HG03521 (cell line): Measurements from ENCODE around the gene ZFYVE26.
"Not testable (repeated sequence)": the region's sequence is repeated elsewhere in the genome, so short reads cannot be mapped to it uniquely, and the experiment has no call there.

Experiments used
- ATAC-seq: cut with Tn5 transposase; IDR thresholded peaks from one replicate; pipeline ENCODE4 v1.9.1; 2021; ENCODE audit warnings: mild to moderate bottlenecking, moderate library complexity; ENCODE audit not compliant: unreplicated experiment

Gene ZFYVE26

DNA sequence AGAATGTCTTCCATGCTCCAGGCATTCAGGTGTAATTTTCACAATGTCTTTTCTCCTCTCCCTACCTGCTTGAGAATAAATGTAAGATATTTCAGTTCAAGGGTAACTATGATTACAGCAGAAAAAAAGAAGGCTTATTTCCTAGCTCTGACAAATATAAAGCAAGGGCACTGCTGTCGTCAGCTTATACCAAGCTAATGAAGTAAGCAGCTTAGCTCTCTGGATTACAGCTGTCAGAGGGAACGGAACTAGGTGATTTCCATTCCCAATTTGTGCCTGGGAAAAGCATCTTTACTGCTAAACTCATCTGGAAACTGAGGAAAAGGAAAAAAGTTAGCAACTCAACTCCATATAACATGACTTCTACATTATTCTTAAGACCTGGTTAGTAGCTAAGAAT is 56.5 kb downstream of the ZFYVE26 start:
- ATAC-seq: no peak

DNA sequence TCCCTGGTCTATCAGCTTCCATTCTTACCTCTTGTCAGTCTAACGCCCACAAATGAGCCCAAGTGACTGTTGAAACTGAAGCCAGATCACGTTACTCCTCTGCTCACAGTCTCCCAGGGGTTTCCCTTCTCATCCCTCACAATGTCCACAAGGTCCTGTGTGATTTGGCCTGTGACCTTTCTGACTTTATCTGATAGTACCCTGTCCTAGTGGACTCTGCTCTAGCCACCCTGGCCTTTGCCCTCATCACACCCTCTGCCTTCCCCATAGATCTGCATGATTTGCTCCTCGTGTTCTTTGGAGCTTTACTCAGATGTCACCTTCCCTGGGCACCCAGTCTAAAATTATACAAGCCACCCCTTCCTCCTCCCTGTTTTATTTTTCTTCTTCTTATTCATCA is 59.2 kb downstream of the ZFYVE26 start:
- ATAC-seq: no peak

DNA sequence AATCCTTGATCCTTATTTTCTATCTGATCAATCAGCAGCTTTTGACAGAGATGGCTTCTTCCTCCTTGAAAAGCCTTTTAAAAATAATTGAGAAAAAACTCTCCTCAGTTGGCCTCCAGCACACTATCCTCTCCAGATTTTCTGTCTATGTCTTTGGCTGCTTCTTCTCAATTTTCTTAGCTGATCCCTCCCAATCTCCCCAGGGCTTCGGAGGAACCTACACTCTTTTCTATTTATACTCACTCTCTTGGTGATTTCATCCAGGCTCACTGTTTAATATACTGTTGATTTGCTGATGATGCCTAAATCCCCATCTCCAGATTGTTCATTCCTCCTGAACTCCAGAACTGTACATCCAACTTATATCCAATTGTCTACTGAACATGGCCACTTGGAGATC is 59.9 kb downstream of the ZFYVE26 start:
- ATAC-seq: no peak

DNA sequence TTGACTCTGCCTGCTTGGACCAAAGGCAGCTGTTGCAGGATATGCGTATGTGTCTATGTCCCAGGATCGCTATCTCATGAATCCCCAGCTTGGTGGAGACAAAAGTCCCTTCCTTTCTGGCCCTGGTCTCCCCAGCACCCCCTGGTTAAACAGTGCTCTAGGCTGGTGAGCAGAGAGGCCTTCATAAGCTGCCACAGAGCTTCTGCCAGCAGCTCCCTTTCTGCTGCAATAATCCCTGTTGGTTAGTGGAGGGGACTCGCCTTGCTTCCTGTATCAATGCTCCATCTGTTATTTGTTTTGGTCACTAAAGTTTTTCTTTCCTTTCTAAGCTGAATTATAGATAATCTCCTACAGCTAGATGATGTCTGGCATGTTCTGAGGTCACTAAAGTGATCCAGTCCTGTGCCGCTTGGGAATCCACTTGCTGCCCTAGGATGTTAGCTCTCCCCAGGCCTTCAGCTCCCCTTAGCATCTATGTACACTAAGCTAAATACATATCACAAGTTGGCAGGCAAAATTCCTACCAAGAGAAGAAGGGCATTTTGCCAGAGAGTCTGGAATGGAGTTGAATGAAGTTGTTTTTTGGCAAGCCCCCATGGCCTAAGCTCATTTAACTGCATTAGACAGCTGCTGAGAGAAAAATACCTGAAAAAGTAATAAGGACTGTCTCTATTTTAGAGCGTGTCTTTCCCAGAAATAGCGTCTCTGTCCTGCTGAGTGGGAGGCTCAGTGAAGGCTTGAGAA is 66.9 kb downstream of the ZFYVE26 start:
- no peak for ATAC-seq

DNA sequence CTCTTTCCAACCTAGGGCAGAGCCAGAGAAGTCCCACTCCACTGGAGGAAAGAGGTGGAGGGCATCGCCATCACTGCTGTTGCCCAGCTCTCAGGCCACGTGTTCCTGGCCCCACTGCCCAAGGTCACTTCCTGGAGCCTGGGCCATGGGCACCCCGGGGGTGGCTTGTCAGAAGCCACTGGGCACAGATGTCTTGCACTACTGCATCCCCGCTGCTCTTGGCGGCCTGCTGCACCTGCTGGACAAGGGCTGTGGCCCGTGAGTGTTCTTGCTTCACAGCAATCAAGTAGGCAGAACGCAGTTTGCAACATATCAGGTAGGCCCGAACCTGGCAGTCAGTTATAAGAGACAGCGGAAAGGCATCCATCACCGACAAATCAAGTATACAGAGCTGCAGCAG is 68.1 kb downstream of the ZFYVE26 start:
- no peak for ATAC-seq

DNA sequence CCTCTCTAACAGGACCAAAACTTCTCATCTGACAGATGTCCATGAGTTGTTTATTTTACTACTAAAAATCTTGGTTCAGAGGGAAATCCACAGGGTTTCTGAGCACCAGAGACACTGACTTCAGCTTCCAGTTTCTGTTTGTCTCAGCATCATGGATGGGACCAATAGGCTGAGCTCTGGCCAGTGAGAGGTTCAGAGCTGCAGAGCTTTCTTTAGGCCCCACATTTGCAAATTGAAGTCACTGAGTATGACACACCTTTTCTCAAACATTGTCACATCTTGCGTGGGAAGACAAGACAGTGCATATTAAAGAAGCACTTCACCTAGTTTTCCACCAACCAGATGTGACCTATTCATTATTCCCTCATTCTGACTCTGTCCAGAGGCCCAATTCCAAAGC is 69.5 kb downstream of the ZFYVE26 start:
- ATAC-seq: no peak

DNA sequence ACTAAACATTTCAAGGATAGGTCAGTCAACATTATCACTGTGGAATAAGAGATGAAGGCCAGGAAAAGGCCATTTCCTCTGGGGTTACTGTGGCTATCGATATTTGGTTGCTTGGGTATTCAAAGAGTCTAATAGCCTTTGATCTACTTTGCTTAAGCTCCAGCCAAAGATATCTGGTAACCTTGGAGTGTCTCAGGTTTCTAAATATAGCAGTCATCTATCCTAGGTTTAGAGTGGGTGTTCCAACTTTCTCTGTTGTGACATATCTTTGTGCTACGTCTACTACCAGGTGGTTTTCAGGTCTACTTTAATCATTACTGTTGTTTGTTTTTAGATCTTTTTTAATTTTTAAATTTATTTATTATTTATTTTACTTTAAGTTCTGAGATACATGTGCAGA is 72.3 kb downstream of the ZFYVE26 start:
- no peak for ATAC-seq

DNA sequence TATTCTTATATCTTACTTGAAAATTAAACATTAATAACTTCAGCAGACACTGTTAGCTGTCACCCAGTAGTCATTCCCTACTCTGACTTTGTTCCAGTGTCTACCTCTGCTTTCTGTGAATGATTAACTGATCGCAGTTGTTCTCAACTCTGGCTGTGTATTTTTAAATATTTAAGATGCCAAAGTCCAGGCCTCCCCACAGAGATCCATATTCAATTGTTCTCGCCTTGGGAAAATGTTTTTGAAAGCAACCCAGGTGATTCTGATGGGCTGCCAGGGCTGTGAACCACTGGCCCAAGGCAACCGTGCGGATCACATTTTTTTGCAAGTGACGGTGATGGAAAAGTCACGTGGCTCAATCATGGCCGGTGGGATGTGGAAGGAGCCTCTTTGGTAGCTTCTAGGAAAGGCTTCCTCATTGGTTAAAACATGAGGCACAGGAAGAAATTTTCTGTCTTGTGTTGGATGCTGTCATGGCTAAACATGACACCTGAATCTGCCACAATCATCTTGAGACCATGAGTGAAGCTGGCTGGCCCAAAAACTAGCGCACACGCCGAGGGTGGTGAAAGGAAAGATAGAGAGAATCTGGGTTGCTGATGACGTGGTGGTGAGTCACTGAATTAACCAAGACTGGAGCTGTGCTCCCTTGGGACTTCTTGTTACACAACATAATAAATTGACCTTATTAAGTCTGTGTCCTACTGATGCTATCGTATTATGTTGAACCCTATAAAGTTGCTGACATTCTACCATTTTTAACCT is 77.5 kb downstream of the ZFYVE26 start:
- no peak for ATAC-seq

DNA sequence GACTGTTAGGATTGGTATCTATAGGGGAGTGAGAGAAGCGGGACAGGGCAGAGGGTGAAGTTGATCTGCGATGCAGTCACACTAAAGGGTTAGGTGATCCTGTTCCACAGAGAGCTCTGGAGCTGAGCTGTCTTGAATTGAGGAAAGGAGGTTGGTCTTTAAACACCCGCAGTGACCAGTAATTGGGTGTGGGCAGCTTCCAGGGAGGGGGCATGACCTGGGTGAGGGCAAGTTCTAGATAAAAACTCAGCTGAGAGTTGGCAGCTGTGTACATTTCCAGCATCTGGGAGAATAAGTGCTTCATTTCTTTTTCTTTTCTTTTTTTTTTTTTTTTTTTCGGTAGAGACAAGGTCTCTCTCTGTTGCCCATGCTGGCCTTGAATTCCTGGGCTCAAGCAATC is 79.6 kb downstream of the ZFYVE26 start:
- no peak for ATAC-seq

DNA sequence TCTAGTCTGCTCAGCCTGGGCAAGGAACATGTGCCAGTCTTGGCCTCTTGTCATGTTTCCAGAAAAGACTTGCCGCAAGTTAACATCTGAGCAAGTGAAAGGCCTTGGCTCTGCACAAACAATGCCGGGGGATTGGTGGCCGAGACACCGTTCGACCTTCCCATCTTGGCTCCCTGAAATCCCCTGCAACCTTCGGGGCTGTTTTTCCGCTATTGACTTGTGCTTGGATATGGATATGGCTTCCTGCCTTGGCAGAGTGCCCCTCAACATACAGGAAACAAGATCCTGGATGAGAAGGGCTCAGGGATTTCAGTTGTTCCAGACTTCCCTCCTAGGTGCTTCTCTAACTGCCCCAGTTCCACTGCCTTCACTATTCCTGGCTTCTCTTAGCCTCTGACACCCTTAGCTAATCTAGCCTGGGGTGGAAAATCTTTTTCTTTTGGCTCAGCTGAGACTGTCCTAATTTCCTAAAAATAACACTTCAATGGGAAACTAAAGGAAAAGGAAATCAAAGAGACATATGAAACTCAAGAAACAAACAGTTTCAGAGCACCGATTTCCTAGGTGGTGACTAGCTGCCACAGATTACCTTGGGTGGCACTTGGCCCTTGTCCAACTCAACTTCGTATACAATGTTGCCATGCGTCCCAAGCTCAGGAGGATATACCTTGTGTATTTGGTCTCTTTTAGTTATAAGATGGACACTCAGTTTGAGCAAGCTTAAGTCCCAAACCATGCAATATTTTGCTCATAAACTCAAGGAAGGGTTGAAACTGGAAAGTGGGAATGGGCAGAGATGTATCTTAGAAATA is 80.8 kb downstream of the ZFYVE26 start:
- no peak for ATAC-seq

DNA sequence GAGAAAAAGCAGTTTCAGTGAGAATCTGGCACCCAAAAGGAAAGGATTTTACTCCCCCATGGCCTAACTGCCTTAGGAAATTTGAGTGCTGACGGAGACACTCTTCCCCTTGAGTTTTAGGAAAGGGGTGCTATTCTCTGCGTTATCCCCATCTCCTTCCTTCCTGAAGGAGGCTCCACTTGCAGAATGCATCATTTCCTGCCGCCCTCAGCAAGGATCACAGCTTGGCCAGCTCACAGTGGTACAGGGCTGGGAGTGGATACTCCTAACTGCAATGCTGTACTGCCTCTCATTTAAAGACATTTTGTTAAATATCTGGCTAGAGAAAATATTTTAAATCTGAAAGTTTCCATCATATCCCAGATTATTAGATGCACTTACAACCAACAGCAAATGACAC is 81.7 kb downstream of the ZFYVE26 start:
- ATAC-seq: no peak

DNA sequence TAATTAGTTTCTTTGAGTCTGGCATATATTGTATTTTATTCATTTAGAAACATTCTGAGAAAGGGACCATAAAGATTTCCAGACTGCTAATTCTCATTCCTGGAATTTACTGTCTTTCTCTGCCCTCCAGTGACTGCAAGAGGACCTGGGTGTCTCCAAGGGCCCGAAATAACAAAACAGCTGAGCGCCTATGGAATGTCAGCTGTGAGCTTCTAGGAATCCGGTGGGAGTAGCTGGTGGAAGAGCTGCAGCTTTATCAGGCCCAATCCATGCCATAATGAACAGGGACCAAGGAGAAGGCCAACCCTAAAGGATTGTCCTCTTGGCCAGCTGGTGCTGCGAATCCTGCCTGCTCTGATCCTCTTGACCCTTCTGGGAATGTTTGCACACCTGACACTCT is 82.8 kb downstream of the ZFYVE26 start:
- ATAC-seq: no peak

DNA sequence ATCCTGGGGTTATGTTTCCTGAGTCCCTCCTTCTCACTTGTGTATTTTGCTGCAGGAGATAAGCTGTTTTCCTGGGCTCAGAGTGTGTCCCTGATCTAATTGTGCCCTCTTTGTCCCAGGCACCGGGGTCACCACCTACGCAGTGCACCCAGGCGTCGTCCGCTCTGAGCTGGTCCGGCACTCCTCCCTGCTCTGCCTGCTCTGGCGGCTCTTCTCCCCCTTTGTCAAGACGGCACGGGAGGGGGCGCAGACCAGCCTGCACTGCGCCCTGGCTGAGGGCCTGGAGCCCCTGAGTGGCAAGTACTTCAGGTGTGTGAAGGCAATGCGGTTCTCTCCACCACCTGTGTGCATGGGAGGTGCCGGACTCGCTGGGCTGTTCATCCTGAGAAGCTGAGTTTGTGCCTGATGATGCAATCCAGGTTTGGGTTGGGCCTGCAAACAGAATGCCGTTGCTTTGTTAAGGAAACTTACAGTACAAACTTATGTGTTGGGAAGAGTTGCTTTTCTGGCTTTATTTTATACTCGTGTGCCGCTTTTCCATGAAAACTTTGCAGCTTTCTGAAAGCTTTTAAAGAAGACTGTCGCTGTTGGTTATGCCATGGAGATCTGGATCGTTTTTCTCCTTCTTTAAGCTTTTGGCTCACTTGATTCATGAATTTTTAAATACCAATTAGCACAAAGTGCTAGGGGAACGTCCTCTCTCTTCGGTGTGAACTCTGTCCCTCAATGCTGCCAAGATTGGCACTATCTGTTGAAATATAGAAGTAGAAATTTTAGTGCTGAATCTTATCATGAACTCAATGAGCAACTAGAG is 87.1 kb downstream of the ZFYVE26 start:
- no peak for ATAC-seq

DNA sequence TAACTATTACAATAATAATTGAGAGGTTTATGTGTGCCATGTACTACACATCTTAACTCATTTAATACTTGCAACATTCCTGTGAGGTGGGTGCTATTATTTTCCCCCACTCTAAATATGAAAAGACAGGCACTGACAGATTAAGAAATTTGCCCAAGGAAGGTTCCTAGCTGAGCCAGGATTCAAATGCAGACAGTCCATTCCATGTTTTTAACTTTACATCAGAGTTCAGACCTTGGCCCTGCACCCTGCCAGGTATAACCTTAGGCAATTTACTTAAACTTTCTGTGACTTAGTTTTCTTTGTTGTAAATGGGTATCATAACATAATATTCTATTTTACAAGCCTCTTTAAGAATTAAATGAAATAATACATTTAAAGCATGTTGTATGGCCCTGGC is 88.1 kb downstream of the ZFYVE26 start:
- no peak for ATAC-seq

DNA sequence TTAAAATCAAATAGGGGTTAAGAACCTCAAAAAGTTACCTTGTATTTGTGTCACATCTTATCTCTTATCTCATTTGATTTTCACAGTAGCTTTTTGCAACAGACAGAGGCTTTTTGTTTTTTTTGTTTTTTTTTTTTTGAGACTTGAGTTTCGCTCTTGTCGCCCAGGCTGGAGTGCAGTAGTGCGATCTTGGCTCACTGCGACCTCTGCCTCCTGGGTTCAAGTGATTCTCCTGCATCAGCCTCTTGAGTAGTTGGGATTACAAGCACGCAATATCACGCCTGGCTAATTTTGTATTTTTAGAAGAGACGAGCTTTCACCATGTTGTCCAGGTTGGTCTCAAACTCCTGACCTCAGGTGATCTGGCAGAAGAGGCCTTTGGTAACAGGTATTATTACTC is 89.0 kb downstream of the ZFYVE26 start:
- ATAC-seq: no peak

DNA sequence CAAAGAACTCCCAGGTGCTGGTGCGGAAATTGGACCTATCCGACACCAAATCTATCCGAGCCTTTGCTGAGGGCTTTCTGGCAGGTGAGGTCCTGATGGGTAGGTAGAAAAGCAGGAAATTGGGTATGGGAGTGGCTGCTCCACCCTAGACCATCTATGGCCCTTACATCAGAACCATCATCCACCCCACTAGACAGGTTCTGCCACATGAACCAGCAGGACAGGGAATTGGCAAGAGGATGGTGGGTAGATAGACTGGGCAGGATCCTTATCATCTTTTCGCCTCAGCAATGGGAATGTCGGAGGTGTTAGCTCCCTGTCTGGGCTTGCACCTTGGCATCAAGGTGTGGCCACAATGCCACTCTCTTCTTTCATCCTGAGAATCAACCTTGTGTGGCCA is 91.2 kb downstream of the ZFYVE26 start:
- no peak for ATAC-seq

DNA sequence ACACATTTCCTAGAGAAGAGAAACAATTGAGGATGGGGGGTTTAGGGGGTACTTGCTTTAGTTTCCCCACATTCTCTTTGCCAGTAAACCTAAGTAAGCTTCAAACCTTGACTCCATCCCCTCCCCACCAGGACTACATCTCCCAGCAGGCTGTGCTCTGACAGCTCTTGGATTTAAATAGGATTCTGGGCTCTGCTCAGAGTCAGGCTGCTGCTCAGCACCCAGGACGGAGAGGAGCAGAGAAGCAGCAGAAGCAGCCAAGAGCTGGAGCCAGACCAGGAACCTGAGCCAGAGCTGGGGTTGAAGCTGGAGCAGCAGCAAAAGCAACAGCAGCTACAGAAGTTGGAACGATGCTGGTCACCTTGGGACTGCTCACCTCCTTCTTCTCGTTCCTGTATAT is 94.1 kb downstream of the ZFYVE26 start:
- no peak for ATAC-seq

DNA sequence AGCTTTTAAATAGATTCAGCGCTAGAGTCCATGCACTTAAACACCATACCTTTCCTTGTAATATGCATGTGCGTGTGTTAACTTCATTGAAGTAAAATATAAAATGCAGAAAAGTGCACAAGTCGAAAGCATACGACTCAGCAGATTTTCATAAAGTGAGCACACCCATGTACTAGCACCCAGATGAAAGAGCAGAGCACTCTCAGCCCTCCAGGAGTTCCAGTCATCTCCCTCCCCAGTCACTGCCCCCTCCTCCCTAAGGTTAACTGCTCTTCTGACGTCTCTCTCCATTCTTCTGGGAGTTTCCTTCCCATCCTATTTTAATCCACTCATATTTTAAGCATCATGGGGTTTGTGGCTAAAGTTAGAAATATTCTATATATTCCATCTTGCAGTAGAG is 94.5 kb downstream of the ZFYVE26 start:
- no peak for ATAC-seq

DNA sequence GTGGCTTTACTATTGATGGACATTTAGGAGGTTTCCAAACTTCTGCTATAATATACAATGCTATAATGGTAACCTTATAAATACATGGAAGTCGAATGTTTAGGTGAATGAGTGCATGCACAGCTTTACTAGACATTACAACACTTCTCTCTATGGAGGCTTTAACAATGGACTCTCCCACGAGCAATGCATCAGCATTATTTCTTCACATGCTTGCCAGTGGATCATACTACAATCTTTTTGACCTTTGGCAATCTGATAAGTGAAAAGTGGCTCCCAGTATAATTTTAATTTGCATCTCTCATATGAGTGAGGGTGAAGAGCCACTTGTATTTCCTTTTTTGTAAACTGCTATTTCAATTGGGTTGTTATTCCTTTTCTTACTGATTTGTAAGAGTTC is 96.5 kb downstream of the ZFYVE26 start:
- ATAC-seq: no peak

DNA sequence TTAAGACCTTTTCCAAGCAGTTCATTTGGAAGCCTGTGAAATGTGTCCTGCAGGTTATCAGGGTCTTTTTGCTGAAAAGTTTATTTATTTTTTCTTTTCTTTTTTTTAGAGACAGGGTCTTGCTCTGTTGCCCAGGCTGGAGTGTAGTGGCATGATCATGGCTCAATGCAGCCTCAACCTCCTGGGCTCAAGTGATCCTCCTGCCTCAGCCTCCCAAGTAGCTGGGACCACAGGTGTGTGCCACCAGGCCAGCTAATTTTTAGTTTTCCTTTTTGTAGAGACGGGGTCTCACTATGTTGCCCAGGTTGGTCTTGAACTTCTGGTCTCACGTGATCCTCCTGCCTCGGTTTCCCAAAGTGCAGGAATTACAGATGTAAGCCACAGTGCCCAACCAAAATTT is 97.0 kb downstream of the ZFYVE26 start:
- not testable (repeated sequence) for ATAC-seq

DNA sequence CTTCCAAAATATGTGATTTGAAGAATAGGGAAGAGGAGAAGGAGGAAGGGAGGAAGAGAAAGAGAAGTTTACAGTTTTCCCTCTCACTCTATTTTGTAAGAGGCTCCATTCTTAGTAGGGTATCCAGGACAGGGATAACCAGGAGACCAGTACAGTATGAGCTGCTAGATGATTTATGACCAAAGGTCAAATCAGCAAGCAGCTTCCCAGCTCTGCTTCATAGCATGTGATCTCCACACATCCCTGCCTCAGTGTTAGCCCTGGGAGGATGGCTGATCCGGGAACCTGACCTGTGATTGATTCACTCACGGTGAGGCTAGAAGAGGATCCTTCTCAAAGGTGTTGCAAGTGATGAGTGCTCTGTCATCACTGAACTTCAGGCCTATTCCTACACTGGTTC is 98.1 kb downstream of the ZFYVE26 start:
- no peak for ATAC-seq
